Measurements from ENCODE around the gene VARS2.

The VARS2 gene

DNA sequence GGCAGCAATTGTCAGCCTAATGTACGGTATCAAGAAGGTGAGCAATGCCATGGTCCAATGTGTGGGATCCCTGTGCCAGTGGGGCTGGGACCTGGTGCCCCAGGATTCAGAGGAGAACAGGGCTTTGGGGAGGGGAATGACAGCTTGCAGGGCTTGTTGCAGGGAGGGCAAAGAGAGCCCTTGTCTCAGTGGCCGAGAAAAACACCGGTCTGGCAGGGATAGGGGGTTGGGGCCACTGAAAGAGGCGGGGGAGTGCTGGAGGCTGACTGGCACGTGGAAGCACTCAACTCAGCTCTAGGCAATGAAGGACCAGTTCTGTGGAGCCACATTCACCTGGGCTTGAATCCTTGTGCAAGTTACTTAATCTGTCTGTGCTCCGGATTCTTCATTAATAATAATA is 23.2 kb downstream of the VARS2 start:
- Histone ChIP-seq H2AFZ (ENCODE audit: low read length) (no peak overlapping the region), H3K9me3 (ENCODE audit: insufficient read depth, low read depth, low read length) (no peaks in the 10 kb centered on the region), H3K9me2 (replicated peaks; ENCODE audit: low read depth, low read length) (no peaks in the 10 kb centered on the region), H3K36me3 (ENCODE audit: insufficient read depth, low read length) (no peaks in the 10 kb centered on the region), H4K20me1 (ENCODE audit: insufficient read depth, low read length, poor library complexity, severe bottlenecking) (no peaks in the 10 kb centered on the region), H3K27me3 (ENCODE audit: insufficient read depth, low read length, poor library complexity, severe bottlenecking) (no peaks in the 10 kb centered on the region), H3K4me2 (ENCODE audit: low read depth, low read length, poor library complexity, severe bottlenecking) (no peak overlapping the region), H3K9ac (ENCODE audit: low read depth, low read length, poor library complexity, severe bottlenecking) (no peak overlapping the region), H3K4me1 (ENCODE audit: insufficient read depth, low read length, poor library complexity, severe bottlenecking) (no peaks in the 10 kb centered on the region), H3K79me2 (ENCODE audit: insufficient read depth, low read length) (no peaks in the 10 kb centered on the region), H3F3A (ENCODE audit: low read depth) (no peaks in the 10 kb centered on the region), H3K4me3 (ENCODE audit: low read length, poor library complexity, severe bottlenecking) (no peak overlapping the region)
- no peak for TF ChIP-seq EZH2phosphoT487 (IDR thresholded peaks at IDR 0.05; ENCODE audit: borderline replicate concordance)
- TF ChIP-seq, protein P1, sequence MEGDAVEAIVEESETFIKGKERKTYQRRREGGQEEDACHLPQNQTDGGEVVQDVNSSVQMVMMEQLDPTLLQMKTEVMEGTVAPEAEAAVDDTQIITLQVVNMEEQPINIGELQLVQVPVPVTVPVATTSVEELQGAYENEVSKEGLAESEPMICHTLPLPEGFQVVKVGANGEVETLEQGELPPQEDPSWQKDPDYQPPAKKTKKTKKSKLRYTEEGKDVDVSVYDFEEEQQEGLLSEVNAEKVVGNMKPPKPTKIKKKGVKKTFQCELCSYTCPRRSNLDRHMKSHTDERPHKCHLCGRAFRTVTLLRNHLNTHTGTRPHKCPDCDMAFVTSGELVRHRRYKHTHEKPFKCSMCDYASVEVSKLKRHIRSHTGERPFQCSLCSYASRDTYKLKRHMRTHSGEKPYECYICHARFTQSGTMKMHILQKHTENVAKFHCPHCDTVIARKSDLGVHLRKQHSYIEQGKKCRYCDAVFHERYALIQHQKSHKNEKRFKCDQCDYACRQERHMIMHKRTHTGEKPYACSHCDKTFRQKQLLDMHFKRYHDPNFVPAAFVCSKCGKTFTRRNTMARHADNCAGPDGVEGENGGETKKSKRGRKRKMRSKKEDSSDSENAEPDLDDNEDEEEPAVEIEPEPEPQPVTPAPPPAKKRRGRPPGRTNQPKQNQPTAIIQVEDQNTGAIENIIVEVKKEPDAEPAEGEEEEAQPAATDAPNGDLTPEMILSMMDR (conservative IDR thresholded peaks at IDR 0.05; ENCODE audit: low read length): no peak

DNA sequence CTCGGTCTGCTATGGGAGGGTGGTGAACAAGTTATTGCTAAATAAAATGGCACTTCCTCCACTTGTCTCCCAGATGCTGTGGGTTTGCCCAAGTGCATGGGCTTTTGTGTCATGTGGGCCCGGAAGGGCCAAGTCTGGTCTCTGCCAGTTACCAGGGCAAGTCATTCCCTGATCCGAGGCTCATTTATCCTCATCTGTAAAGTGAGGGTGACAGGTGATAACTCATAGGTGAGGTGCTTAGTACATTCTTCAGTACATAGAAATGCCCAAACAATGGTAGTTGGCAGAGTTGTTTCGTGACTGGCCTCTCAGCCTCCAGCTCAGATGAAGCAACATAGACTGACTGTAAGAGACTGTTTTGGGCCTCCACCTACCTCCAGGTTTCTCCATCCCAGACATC is 24.7 kb downstream of the VARS2 start:
- H2AFZ ChIP-seq (ENCODE audit: low read length): no peak overlapping the region

DNA sequence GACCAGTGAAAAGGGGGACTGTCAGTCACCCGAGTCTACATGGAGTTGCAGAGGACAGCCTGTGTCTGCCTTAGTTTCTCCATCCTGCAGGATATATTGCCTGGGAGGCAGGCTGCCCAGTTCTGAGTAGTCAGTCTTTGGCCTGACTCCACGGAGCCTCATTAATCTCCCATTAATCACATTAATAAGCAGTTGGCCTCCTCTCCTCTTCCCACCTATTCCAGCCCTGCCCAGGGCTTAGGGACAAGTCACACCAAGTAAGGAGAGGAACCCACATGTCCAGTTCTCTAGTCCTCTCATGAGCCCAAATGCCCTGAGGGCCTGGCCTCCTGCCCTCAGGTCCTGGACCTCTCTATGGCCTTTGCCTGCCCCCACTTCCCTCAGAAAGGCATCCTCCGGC is 25.4 kb downstream of the VARS2 start:
- Histone ChIP-seq H3K4me3 (ENCODE audit: low read length, poor library complexity, severe bottlenecking) (no peak overlapping the region), H3K9me3 (ENCODE audit: insufficient read depth, low read depth, low read length) (no peaks in the 10 kb centered on the region), H3K27me3 (ENCODE audit: insufficient read depth, low read length, poor library complexity, severe bottlenecking) (no peaks in the 10 kb centered on the region), H3K36me3 (ENCODE audit: insufficient read depth, low read length) (no peaks in the 10 kb centered on the region), H4K20me1 (ENCODE audit: insufficient read depth, low read length, poor library complexity, severe bottlenecking) (no peaks in the 10 kb centered on the region), H2AFZ (ENCODE audit: low read length) (no peak overlapping the region), H3K9ac (ENCODE audit: low read depth, low read length, poor library complexity, severe bottlenecking) (no peak overlapping the region), H3K4me2 (ENCODE audit: low read depth, low read length, poor library complexity, severe bottlenecking) (no peak overlapping the region), H3K4me1 (ENCODE audit: insufficient read depth, low read length, poor library complexity, severe bottlenecking) (no peaks in the 10 kb centered on the region), H3K79me2 (ENCODE audit: insufficient read depth, low read length) (no peaks in the 10 kb centered on the region), H3K9me2 (replicated peaks; ENCODE audit: low read depth, low read length) (no peaks in the 10 kb centered on the region), H3F3A (ENCODE audit: low read depth) (no peaks in the 10 kb centered on the region)
- TF ChIP-seq, protein P1 (conservative IDR thresholded peaks at IDR 0.05; ENCODE audit: low read length): no peak
- TF ChIP-seq EZH2phosphoT487 (IDR thresholded peaks at IDR 0.05; ENCODE audit: borderline replicate concordance): no peak

More for the DNA sequence above, 24.7 kb downstream of the VARS2 start:
- Histone ChIP-seq H3F3A (ENCODE audit: low read depth) (no peaks in the 10 kb centered on the region), H3K4me3 (ENCODE audit: low read length, poor library complexity, severe bottlenecking) (no peak overlapping the region), H3K4me2 (ENCODE audit: low read depth, low read length, poor library complexity, severe bottlenecking) (no peak overlapping the region), H3K9me2 (replicated peaks; ENCODE audit: low read depth, low read length) (no peaks in the 10 kb centered on the region), H3K9ac (ENCODE audit: low read depth, low read length, poor library complexity, severe bottlenecking) (no peak overlapping the region), H3K9me3 (ENCODE audit: insufficient read depth, low read depth, low read length) (no peaks in the 10 kb centered on the region), H3K4me1 (ENCODE audit: insufficient read depth, low read length, poor library complexity, severe bottlenecking) (no peaks in the 10 kb centered on the region), H3K79me2 (ENCODE audit: insufficient read depth, low read length) (no peaks in the 10 kb centered on the region), H4K20me1 (ENCODE audit: insufficient read depth, low read length, poor library complexity, severe bottlenecking) (no peaks in the 10 kb centered on the region), H3K36me3 (ENCODE audit: insufficient read depth, low read length) (no peaks in the 10 kb centered on the region), H3K27me3 (ENCODE audit: insufficient read depth, low read length, poor library complexity, severe bottlenecking) (no peaks in the 10 kb centered on the region)
- no peak for TF ChIP-seq EZH2phosphoT487 (IDR thresholded peaks at IDR 0.05; ENCODE audit: borderline replicate concordance)
- TF ChIP-seq, protein P1 (conservative IDR thresholded peaks at IDR 0.05; ENCODE audit: low read length): no peak

Data from Loucy (cell line).